ENCODE measurements around the gene TOMM40.

The TOMM40 gene

DNA sequence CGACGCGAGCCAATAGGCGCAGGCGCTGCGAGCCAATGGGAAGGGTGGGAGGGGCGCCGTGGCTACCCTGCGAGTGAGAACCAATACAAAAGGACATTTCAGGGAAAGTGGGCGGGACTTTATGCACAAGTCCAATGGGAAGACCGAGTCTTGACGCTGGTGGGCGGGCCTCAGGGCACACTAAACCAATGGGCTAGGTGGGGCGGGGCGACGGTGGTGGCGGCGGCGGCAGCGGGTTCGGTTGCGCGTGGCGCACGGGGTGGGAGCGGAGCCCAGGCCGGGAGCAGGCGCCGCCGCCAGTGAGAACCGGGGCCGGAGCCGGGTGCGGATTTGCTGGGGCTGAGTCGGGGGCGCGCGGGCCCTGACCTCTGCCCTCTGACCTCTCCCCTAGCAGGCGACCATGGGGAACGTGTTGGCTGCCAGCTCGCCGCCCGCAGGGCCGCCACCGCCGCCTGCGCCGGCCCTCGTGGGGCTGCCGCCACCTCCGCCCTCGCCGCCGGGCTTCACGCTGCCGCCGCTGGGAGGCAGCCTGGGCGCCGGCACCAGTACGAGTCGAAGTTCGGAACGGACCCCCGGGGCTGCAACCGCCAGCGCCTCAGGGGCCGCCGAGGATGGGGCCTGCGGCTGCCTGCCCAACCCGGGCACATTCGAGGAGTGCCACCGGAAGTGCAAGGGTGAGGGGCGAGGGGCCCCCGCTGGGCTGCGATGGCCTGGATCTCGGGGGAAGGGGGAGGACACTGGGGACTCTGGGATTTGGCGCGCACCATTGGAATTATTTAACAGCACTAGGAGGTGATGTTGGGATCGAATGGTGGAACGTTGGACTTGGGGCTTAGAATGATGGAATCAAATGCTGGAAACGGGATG lies at the start of gene TOMM40:
Gene TOMM40, plus strand, starts transcription at position 239 of the 867 bp plus-strand sequence. Its CDS starts 162 bp downstream, at position 401.
- peak within 1 kb of the TSS; percentile 76 for H2AFZ ChIP-seq
- H3K36me3 ChIP-seq (ENCODE audit: control insufficient read depth, insufficient read depth, low read length), result no peaks in the 10 kb centered on the region

DNA sequence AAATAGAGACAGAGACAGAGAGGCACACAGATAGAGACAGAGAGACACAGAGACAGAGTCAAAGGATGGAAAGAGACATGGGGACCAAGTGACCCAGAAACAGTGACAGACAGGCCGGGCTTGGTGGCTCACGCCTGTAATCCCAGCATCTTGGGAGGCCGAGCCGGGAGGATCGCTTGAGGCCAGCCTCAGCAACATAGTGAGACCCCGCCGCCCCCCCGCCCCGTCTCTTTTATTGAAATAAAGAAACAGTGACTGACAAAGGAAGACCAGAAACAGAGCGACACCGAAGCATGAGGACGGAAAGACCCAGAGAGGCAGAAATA lies 45.8 kb upstream of the TOMM40 start:
- H3K9me3 ChIP-seq (ENCODE audit: control insufficient read depth, low read length), result no peaks in the 10 kb centered on the region
- H3K36me3 ChIP-seq (ENCODE audit: control insufficient read depth, insufficient read depth, low read length), result no peaks in the 10 kb centered on the region
- peaks cover 19% of the 10 kb centered on the region for H3K79me2 ChIP-seq
- no peak overlapping the region for H3K9ac ChIP-seq
- H3K27me3 ChIP-seq (ENCODE audit: control insufficient read depth, insufficient read depth, low read length), result no peaks in the 10 kb centered on the region
- peak overlapping the region; percentile 99 for H3K4me3 ChIP-seq (ENCODE audit: low read depth, low read length)
- peak overlapping the region; percentile 84 for H3K27ac ChIP-seq
- peak overlapping the region; percentile 68 for H3K4me2 ChIP-seq (ENCODE audit: low read length)
- TF ChIP-seq, protein P1, sequence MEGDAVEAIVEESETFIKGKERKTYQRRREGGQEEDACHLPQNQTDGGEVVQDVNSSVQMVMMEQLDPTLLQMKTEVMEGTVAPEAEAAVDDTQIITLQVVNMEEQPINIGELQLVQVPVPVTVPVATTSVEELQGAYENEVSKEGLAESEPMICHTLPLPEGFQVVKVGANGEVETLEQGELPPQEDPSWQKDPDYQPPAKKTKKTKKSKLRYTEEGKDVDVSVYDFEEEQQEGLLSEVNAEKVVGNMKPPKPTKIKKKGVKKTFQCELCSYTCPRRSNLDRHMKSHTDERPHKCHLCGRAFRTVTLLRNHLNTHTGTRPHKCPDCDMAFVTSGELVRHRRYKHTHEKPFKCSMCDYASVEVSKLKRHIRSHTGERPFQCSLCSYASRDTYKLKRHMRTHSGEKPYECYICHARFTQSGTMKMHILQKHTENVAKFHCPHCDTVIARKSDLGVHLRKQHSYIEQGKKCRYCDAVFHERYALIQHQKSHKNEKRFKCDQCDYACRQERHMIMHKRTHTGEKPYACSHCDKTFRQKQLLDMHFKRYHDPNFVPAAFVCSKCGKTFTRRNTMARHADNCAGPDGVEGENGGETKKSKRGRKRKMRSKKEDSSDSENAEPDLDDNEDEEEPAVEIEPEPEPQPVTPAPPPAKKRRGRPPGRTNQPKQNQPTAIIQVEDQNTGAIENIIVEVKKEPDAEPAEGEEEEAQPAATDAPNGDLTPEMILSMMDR (IDR thresholded peaks at IDR 0.05), result no peak
- peaks cover 19% of the 10 kb centered on the region for H3K4me1 ChIP-seq
- H2AFZ ChIP-seq, result peak overlapping the region; percentile 99

More for the DNA sequence above, at the start of gene TOMM40:
- no peaks in the 10 kb centered on the region for H3K27me3 ChIP-seq (ENCODE audit: control insufficient read depth, insufficient read depth, low read length)
- peaks cover 15% of the 10 kb centered on the region for H3K4me1 ChIP-seq
- peak within 1 kb of the TSS; percentile 69 for H3K9ac ChIP-seq
- H3K4me2 ChIP-seq (ENCODE audit: low read length), result peak within 1 kb of the TSS; percentile 92
- H3K27ac ChIP-seq, result peak within 1 kb of the TSS; percentile 92
- H3K79me2 ChIP-seq, result peaks cover 18% of the 10 kb centered on the region
- TF ChIP-seq, protein P1 (IDR thresholded peaks at IDR 0.05), result no peak
- no peaks in the 10 kb centered on the region for H3K9me3 ChIP-seq (ENCODE audit: control insufficient read depth, low read length)
- H3K4me3 ChIP-seq (ENCODE audit: low read depth, low read length), result peak within 1 kb of the TSS; percentile 71

DNA sequence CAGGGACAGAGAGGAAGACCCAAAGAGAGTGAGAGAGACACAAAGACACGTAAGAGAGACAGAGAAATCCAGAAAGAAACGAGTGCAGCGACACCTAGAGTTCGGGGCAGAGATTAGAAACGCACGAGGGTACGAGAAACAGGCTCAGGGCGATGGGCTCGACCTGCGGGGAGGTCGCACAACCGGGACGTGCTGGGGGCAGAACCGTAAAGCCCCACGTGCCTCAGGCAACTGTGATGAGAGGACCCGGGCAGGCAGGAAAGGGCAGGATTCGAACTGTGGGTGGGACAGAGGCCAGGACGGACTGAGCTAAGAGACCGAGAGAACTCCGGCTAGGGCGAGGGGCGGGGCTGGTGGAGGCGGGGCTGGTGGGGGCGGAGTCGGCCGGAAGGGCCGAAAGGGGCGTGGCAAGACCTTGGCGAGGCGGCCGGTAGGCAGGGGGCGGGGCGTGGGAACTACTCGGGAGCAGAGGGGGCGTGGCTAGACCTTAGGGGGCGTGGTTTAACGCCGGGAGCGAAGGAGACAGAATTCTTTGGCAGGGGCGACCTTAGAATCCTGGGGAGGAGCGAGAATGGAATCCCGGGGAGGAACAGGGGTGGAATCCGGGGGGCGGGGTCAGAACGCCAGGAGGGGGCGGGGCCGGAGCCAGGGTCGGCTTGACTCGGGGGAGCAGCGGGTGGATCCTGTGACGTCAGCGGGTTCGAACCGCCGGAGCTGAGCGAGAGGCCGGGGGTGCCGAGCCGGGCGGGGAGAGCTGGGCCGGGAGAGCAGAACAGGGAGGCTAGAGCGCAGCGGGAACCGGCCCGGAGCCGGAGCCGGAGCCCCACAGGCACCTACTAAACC lies 45.2 kb upstream of the TOMM40 start, which contains the start of gene NECTIN2:
Gene NECTIN2, plus strand, starts transcription at position 686 of the 843 bp plus-strand sequence. CDS start 229 bp downstream, outside the sequence.
- no peaks in the 10 kb centered on the region for H3K27me3 ChIP-seq (ENCODE audit: control insufficient read depth, insufficient read depth, low read length)
- peak within 1 kb of the TSS; percentile 97 for H3K27ac ChIP-seq
- peak within 1 kb of the TSS; percentile 94 for H3K9ac ChIP-seq
- no peaks in the 10 kb centered on the region for H3K9me3 ChIP-seq (ENCODE audit: control insufficient read depth, low read length)
- peaks cover 21% of the 10 kb centered on the region for H3K4me1 ChIP-seq
- H3K79me2 ChIP-seq, result peaks cover 24% of the 10 kb centered on the region
- H3K4me3 ChIP-seq (ENCODE audit: low read depth, low read length), result peak within 1 kb of the TSS; percentile 99
- H3K4me2 ChIP-seq (ENCODE audit: low read length), result peak within 1 kb of the TSS; percentile 99
- TF ChIP-seq, protein P1 (IDR thresholded peaks at IDR 0.05), result peak; percentile 64
- H2AFZ ChIP-seq, result peak within 1 kb of the TSS; percentile 99
- no peaks in the 10 kb centered on the region for H3K36me3 ChIP-seq (ENCODE audit: control insufficient read depth, insufficient read depth, low read length)

DNA sequence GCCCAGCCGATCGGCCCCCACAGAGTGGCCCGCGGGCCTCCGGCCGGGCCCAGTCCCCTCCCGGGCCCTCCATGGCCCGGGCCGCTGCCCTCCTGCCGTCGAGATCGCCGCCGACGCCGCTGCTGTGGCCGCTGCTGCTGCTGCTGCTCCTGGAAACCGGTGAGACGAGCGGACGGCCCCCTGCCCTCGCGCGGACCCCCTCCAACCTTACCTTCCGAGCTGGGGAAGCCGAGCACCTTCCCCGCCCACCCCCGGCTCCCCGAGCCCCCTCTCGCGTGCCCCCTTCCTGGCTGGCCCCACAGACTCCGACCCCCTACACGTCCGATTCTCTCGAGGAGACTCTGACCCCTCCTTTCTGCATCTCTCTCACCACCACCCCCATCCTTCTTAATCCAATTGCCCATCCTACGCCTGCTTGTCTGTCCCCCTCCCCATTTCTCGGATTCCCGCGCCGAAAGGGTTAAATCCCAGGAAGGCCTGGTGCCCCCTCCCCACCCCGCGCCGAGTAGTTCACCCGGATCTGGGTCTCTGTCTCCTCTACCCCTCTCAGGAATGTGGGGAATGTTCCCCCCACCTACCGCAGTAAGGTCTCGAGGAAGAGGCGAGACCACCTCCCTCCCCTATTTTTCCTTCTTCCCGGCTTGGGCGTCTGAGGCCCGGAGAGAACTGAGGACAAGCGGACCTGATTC lies 44.5 kb upstream of the TOMM40 start:
- peak overlapping the region; percentile 45 for H2AFZ ChIP-seq
- TF ChIP-seq, protein P1 (IDR thresholded peaks at IDR 0.05), result peak; percentile 9

More for the DNA sequence above, 44.5 kb upstream of the TOMM40 start:
- Histone ChIP-seq H3K9ac (peak overlapping the region; percentile 94), H3K4me2 (ENCODE audit: low read length) (peak overlapping the region; percentile 99), H3K27me3 (ENCODE audit: control insufficient read depth, insufficient read depth, low read length) (no peaks in the 10 kb centered on the region), H3K4me1 (peaks cover 21% of the 10 kb centered on the region), H3K9me3 (ENCODE audit: control insufficient read depth, low read length) (no peaks in the 10 kb centered on the region), H3K4me3 (ENCODE audit: low read depth, low read length) (peak overlapping the region; percentile 99), H3K27ac (peak overlapping the region; percentile 97), H3K36me3 (ENCODE audit: control insufficient read depth, insufficient read depth, low read length) (no peaks in the 10 kb centered on the region), H3K79me2 (peaks cover 31% of the 10 kb centered on the region)
